Measurements from ENCODE around the gene ZNF236.

DNA sequence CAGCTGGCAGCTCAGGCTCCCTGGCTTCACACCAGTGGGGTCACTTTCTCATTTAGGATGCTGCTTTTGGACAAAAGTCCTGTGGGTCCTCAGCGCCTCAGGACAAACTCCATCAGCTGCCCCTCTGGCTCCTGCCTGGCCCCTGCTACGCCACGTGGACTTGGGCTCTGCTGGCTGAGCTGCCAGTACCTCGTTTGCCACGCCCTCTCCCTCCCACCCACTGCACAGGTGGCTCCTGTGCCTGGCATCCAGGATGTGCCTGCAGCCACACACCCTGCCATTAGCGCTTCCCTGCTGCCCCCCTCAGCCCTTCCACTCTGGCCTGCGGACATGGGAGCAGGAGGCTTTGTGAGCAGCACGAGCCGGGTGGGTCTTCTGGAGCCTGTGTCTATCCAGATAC lies 118.9 kb downstream of the ZNF236 start:
- TF ChIP-seq YY1 (IDR thresholded peaks at IDR 0.05; ENCODE audit: insufficient read depth, insufficient read length) (no peak), ZNF274 (IDR thresholded peaks at IDR 0.05; ENCODE audit: low read depth, low read length) (no peak)

Measured in NT2/D1 (cell line).